Measurements from ENCODE around the gene MRGPRD. TPM values are rescaled to one million over a fixed set of nuclear protein-coding genes. Genes with fewer than 3 reads are reported as not detected.

The MRGPRD gene
- total and polyA plus RNA-seq, 9 donors, result not detected

DNA sequence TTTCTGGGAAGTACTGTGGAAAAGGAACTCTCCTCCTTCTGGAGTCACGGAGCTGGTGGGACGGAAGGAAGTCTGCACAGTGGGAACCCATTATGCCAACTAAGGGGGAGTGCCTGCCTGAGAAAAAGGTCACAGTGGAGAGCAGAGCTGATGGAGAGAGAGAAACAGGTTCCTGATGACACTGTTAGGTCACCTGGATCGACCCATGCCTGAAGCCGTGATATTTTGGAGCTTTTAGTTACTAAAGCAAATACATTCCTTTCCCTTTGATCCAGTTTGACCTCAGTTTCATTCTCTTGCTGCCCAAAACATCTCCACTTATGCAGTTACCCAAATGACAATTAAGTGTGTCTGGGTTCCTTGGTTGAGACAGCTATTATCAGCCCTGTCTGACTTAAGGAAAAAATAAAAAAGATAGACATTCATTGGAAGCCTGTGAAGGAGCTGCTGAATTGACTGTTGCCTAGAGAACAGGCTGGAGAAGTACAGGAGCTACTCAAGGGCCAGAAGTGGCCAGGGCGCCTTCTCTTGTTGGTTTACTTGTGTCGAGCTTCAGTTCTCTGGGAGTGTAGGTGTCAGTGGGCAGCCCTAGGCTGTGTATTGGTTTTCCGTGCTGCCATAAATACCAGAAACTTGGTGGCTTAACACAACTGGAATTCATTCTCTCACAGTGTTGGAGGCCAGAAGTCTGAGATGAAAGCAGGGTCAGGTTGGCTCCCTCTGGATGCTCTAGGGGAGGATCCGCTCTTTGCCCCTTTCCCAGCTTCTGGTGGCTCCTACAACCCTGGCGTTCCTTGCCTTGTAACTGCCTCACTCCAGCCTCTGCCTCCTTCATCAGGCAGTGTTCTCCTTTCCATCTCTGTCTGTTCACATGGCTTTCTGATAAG, 13.6 kb downstream of the MRGPRD start:
- H3K4me3 ChIP-seq, result no peak overlapping the region
- no peaks in the 10 kb centered on the region for H3K27me3 ChIP-seq
- H3K36me3 ChIP-seq, result no peaks in the 10 kb centered on the region
- no peaks in the 10 kb centered on the region for H3K4me1 ChIP-seq (ENCODE audit: insufficient read depth)
- no peaks in the 10 kb centered on the region for H3K9me3 ChIP-seq
- H3K27ac ChIP-seq, result no peak overlapping the region
- intact Hi-C loops (cut with DNase I), result no loop called here
- WGBS, 3 donors, result 88 to 95% (median 89%) methylated on average over 9 of the region's 9 CpGs
- TF ChIP-seq, protein P1, sequence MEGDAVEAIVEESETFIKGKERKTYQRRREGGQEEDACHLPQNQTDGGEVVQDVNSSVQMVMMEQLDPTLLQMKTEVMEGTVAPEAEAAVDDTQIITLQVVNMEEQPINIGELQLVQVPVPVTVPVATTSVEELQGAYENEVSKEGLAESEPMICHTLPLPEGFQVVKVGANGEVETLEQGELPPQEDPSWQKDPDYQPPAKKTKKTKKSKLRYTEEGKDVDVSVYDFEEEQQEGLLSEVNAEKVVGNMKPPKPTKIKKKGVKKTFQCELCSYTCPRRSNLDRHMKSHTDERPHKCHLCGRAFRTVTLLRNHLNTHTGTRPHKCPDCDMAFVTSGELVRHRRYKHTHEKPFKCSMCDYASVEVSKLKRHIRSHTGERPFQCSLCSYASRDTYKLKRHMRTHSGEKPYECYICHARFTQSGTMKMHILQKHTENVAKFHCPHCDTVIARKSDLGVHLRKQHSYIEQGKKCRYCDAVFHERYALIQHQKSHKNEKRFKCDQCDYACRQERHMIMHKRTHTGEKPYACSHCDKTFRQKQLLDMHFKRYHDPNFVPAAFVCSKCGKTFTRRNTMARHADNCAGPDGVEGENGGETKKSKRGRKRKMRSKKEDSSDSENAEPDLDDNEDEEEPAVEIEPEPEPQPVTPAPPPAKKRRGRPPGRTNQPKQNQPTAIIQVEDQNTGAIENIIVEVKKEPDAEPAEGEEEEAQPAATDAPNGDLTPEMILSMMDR (IDR thresholded peaks at IDR 0.05), result no peak
- TF ChIP-seq EP300 (IDR thresholded peaks at IDR 0.05) (no peak), POLR2A (IDR thresholded peaks at IDR 0.05) (no peak)
- DNase-seq, result no peak

DNA sequence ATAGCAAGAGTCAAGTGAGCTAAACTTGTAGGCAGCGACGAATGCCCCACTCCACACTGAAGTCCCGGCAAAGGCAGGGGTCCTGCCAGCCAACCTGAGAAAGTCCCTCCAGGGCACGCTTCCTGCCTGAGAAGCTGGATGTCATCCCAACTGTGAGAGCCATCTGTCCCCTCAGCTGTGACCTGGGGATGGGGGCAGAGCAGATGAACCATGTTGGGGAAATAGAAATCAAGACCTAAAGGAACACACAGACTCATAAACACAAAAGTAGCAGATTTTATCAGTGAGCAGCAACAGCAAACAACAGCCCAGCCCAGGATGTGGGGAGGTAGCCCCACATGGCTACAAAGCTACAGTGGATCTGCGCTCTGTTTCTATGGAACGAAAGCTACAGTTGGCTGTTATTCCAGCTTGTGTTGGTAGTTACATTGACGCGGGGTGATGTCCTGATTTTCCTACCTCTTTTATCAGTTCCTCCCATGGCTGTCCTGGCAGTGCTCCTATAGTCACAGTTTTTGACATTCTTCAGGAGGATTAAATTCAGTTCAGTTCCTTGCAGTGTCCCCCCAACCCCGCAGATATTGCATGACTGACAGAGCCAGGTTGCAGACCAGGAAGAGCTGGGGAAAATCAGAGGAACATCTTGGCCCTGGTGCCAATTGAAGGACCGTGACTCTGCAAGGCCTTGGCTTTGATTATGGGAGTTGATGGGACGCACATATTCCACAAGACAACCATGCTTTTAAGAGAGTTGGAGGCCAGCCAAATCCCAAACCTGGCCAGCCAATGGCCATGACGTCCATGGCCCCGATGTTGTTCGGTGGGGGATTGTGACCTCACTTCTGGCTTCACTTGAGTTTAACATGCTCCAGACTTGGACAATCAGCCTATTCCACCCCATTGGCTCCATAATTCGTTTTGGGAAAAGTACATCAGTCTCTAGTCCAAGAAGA, 14.6 kb downstream of the MRGPRD start:
- intact Hi-C loops (cut with DNase I), result no loop called here
- Histone ChIP-seq H3K27me3 (no peaks in the 10 kb centered on the region), H3K9me3 (no peaks in the 10 kb centered on the region), H3K27ac (no peak overlapping the region), H3K36me3 (no peaks in the 10 kb centered on the region), H3K4me1 (ENCODE audit: insufficient read depth) (no peaks in the 10 kb centered on the region), H3K4me3 (no peak overlapping the region)
- DNase-seq, result no peak
- TF ChIP-seq, protein P1 (IDR thresholded peaks at IDR 0.05), result no peak
- TF ChIP-seq EP300 (IDR thresholded peaks at IDR 0.05) (no peak), POLR2A (IDR thresholded peaks at IDR 0.05) (no peak)
- 85 to 90% (median 86%) methylated on average over 15 of the region's 15 CpGs for WGBS, 3 donors

DNA sequence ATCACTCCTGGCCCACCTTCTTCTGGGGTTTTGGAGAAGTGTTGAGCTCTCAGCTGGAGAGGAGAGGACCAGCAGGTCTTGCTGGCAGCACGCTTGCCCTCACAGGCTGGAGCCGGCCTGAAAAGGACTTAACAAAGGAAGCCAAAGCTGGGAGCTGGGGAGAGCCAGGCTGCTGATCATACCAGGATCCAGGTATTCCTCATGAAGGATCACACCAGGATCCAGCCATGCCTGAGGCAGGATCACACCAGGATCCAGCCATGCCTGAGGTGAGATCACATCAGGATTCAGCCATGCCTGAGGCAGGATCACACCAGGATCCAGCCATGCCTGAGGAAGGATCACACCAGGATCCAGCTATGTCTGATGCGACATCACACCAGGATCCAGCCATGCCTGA, 17.0 kb downstream of the MRGPRD start:
- intact Hi-C loops (cut with DNase I), result no loop called here
- H3K9me3 ChIP-seq, result no peaks in the 10 kb centered on the region
- no peak for DNase-seq
- H3K4me1 ChIP-seq (ENCODE audit: insufficient read depth), result no peaks in the 10 kb centered on the region
- H3K27me3 ChIP-seq, result no peaks in the 10 kb centered on the region
- no peaks in the 10 kb centered on the region for H3K36me3 ChIP-seq
- TF ChIP-seq POLR2A (IDR thresholded peaks at IDR 0.05), result no peak
- TF ChIP-seq, protein P1 (IDR thresholded peaks at IDR 0.05), result no peak
- no peak for TF ChIP-seq EP300 (IDR thresholded peaks at IDR 0.05)
- WGBS, 3 donors, result 81 to 86% (median 84%) methylated on average over 3 of the region's 3 CpGs
- no peak overlapping the region for H3K4me3 ChIP-seq
- no peak overlapping the region for H3K27ac ChIP-seq

DNA sequence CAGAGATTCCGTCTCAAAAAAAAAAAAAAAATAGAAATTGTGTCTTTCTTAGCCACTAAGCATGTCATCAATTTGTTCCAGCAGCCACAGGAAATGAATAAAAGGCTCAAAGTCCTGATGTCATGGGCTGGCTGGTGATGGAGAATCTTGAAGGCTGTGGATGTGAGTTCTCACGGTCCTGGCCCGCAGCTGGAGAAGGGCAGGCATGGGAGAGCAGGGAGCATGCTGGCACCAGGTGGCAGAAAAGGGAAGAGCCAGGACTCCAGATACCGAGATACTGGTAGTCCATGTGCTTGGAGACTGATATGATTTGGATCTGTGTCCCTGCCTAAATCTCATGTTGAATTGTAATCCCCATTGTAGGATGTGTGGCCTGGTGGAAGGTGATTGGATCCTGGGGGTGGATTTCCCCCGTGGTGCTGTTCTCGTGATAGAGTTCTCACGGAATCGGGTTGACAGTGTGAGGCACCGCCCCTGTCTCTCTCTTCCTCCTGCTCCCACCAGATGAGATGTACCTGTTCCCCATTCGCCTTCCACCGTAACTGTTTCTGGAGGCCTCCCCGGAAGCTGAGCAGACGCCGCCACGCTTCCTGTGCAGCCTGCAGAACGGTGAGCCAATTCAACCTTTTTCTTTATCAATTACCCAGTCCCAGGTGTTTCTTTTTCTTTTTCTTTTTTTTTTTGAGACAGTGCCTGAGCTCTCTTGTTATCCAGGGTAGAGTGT, 18.1 kb downstream of the MRGPRD start:
- no peak overlapping the region for H3K27ac ChIP-seq
- no peaks in the 10 kb centered on the region for H3K27me3 ChIP-seq
- H3K4me3 ChIP-seq, result no peak overlapping the region
- WGBS, 3 donors, result 81 to 83% (median 81%) methylated on average over 16 of the region's 16 CpGs
- H3K9me3 ChIP-seq, result no peaks in the 10 kb centered on the region
- no peaks in the 10 kb centered on the region for H3K4me1 ChIP-seq (ENCODE audit: insufficient read depth)
- no peak for DNase-seq
- intact Hi-C loops (cut with DNase I), result no loop called here
- H3K36me3 ChIP-seq, result no peaks in the 10 kb centered on the region
- no peak for TF ChIP-seq POLR2A (IDR thresholded peaks at IDR 0.05)
- no peak for TF ChIP-seq EP300 (IDR thresholded peaks at IDR 0.05)
- TF ChIP-seq, protein P1 (IDR thresholded peaks at IDR 0.05), result no peak
